CD8-positive, alpha-beta memory T cell (primary cell): Measurements from ENCODE around the gene STAT5A. TPM values are rescaled to one million over a fixed set of nuclear protein-coding genes. Genes with fewer than 3 reads are reported as not detected.
A peak's percentile ranks its signal among the peaks of the same experiment; 100 is the strongest.
"Not testable (repeated sequence)": the region's sequence is repeated elsewhere in the genome, so short reads cannot be mapped to it uniquely, and the experiment has no call there.

Experiments
- CTCF ChIA-PET: fragments of 350-600 bp; sonication (Branson Sonifier 250); formaldehyde crosslinking; loops from one replicate; lab custom pipeline; 2021; ENCODE audit warnings: antibody characterized with exemption; lab: Charles Lee
- POLR2A ChIA-PET: fragments of 350-600 bp; sonication (Branson Sonifier 250); formaldehyde crosslinking; loops from one replicate; lab custom pipeline; 2021; ENCODE audit warnings: antibody characterized with exemption; lab: Charles Lee
- DNase-seq, 5 donors: peaks; one replicate each; pipeline versions ENCODE4 v3.0.0 to v3.0.0-alpha.2; 2020 to 2022; ENCODE audit warnings: mixed read lengths in 1 of 5
- H3K27ac ChIP-seq: one replicate; pipeline ENCODE4 v1.7.0; 2013; ENCODE audit warnings: low read depth, mild to moderate bottlenecking, low read length, moderate library complexity
- H3K27me3 ChIP-seq: 2 replicates; pipeline ENCODE4 v1.7.0; 2013; ENCODE audit warnings: low read length, mild to moderate bottlenecking; ENCODE audit not compliant: insufficient read depth, poor library complexity, severe bottlenecking
- H3K36me3 ChIP-seq: 2 replicates; pipeline ENCODE4 v1.7.0; 2013; ENCODE audit warnings: mild to moderate bottlenecking, low read length, moderate library complexity; ENCODE audit not compliant: insufficient read depth
- H3K4me1 ChIP-seq: 2 replicates; pipeline ENCODE4 v1.7.0; 2013; ENCODE audit warnings: mild to moderate bottlenecking, low read length, moderate library complexity; ENCODE audit not compliant: insufficient read depth
- H3K4me3 ChIP-seq: 2 replicates; pipeline ENCODE4 v1.7.0; 2013; ENCODE audit warnings: mild to moderate bottlenecking, low read length
- H3K9me3 ChIP-seq: 2 replicates; pipeline ENCODE4 v1.7.0; 2013; ENCODE audit warnings: mild to moderate bottlenecking, low read length
- H3K27ac Mint-ChIP-seq, 8 donors: one replicate each; pipeline ENCODE4 v1.8.0; 2020 to 2021; ENCODE audit warnings: mixed read lengths in 8 of 8, mild to moderate bottlenecking in 6 of 8, inconsistent platforms in 3 of 8, moderate library complexity in 3 of 8
- H3K27me3 Mint-ChIP-seq, 2 donors: one replicate each; pipeline ENCODE4 v1.8.0; 2020 to 2021; ENCODE audit warnings: mixed read lengths in 2 of 2, mild to moderate bottlenecking in 1 of 2, moderate library complexity in 1 of 2
- H3K36me3 Mint-ChIP-seq, 3 donors: one replicate each; pipeline ENCODE4 v1.8.0; 2020 to 2021; ENCODE audit warnings: mixed read lengths in 3 of 3, inconsistent platforms in 1 of 3, mild to moderate bottlenecking in 1 of 3
- H3K4me1 Mint-ChIP-seq, 3 donors: one replicate each; pipeline ENCODE4 v1.8.0; 2020 to 2021; ENCODE audit warnings: mixed read lengths in 3 of 3, inconsistent platforms in 1 of 3, mild to moderate bottlenecking in 1 of 3
- H3K4me3 Mint-ChIP-seq, 7 donors: one replicate each; pipeline ENCODE4 v1.8.0; 2020 to 2021; ENCODE audit warnings: mixed read lengths in 7 of 7, mild to moderate bottlenecking in 6 of 7, moderate library complexity in 4 of 7, inconsistent platforms in 2 of 7
- H3K9me3 Mint-ChIP-seq, 5 donors: one replicate each; pipeline ENCODE4 v1.8.0; 2020 to 2022; ENCODE audit warnings: mixed read lengths in 5 of 5, mild to moderate bottlenecking in 3 of 5, moderate library complexity in 2 of 5, inconsistent platforms in 1 of 5
- polyA plus RNA-seq: library from polyadenylated mRNA; unstranded; fragments of 300-500 nt; fragmentation: Illumina TruSeq; gene quantifications from one replicate; pipeline ENCODE4 v1.2.3, GENCODE V29; 2021
- total RNA-seq, 2 experiments: library from RNA; stranded (reverse); gene quantifications; one replicate each; pipeline ENCODE4 v1.2.3, GENCODE V29; 2021

Gene STAT5A
- total and polyA plus RNA-seq, 3 experiments from 2014 or later, result 90.3 to 263 (median 259) TPM

DNA sequence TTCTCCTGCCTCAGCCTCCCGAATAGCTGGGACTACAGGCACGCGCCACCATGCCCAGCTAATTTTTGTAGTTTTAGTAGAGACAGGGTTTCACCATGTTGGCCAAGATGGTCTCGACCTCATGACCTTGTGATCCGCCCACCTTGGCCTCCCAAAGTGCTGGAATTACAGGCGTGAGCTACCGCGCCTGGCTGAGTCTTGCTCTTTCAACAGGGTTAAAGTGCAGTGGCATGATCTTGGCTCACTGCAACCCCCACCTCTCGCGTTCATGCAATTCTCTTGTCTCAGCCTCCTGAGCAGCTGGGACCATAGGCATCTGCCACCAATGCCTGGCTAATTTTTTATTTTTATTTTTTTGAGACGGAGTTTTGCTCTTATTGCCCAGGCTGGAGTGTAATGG, 43.1 kb upstream of the STAT5A start:
- H3K36me3 ChIP-seq, H3K4me3 Mint-ChIP-seq, DNase-seq, H3K27ac Mint-ChIP-seq, H3K27me3 Mint-ChIP-seq, H3K27ac ChIP-seq, POLR2A ChIA-PET, H3K27me3 ChIP-seq, H3K4me3 ChIP-seq, H3K36me3 Mint-ChIP-seq, H3K9me3 Mint-ChIP-seq, H3K9me3 ChIP-seq: not testable (repeated sequence)
- H3K4me1 ChIP-seq, result peaks cover 38% of the 10 kb centered on the region
- H3K4me1 Mint-ChIP-seq, result peaks cover 63 to 79% (median 76%) of the 10 kb centered on the region in 3 donors
- CTCF ChIA-PET, result interaction anchor here (1.6 kb wide), 1 partner anchor 23 kb away, joined by 5 read pairs; no protein-coding TSS in a partner anchor

DNA sequence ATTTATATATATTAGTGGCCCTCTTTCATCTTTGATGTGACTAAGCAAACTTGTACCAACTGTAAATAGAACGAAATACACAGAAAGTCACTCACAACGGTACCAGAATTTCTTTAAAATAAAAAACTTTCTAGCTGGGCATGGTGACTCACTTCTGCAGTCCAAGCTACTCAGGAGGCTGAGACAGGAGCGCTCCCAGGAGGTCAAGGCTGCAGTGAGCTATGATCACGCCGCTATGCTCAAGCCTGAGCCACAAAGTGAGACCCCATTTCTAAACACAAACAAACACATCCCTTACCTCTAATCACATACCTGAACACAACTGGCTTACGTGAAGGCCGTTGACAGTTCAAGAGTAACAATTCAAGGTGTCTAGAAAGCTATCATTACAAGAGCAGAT, 41.8 kb upstream of the STAT5A start:
- Histone ChIP-seq H3K4me3 (no peak overlapping the region), H3K27me3 (no peaks in the 10 kb centered on the region), H3K27ac (no peak overlapping the region), H3K9me3 (no peaks in the 10 kb centered on the region), H3K36me3 (no peaks in the 10 kb centered on the region), H3K4me1 (peaks cover 50% of the 10 kb centered on the region)
- ChIA-PET POLR2A (interaction anchor here (0.7 to 1.3 kb wide), 3 partner anchors 31 to 229 kb away, joined by 3 read pairs; partner anchors contain the start of genes DNAJC7 and STAT5A), CTCF (interaction anchor here (0.7 to 3.1 kb wide), 5 partner anchors 24 to 76 kb away, joined by 3 to 19 read pairs (median 4); partner anchors contain the start of gene STAT5A)
- peak in 1 of 5 donors; percentile 20 for DNase-seq
- Mint-ChIP-seq H3K4me1 (peaks cover 66 to 81% (median 80%) of the 10 kb centered on the region in 3 donors), H3K27ac (peak overlapping the region; percentile 94 to 100 (median 98)), H3K9me3 (no peaks in the 10 kb centered on the region), H3K36me3 (peaks cover 0 to 5% (median 3%) of the 10 kb centered on the region in 3 donors), H3K27me3 (peaks cover 0 to 3% of the 10 kb centered on the region in 2 donors), H3K4me3 (peak overlapping the region; percentile 53 to 87 (median 76))

DNA sequence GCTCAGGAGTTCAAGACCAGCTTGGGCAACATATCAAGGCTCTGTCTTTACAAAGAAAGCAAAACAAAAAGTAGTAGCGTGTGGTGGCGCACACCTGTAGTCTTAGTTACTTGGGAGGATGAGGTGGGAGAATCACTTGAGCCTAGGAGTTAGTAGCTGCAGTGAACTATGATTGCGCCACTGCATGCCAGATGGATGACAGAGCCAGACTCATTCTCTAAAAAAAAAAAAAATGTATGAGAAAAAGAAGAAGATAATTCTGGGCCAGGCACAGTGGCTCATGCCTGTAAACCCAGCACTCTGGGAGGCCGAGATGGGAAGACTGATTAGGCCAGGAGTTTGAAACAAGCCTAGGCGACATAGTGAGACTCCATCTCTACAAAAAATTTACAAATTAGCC, 40.6 kb upstream of the STAT5A start:
- Mint-ChIP-seq H3K4me3 (peak overlapping the region in 5 of 7 donors; percentile 36 to 79 (median 45)), H3K4me1 (peaks cover 66 to 80% (median 79%) of the 10 kb centered on the region in 3 donors), H3K27me3 (no peaks in the 10 kb centered on the region), H3K9me3 (no peaks in the 10 kb centered on the region), H3K27ac (peak overlapping the region; percentile 94 to 100 (median 98)), H3K36me3 (peaks cover 0 to 5% (median 3%) of the 10 kb centered on the region in 3 donors)
- no peaks in the 10 kb centered on the region for H3K36me3 ChIP-seq
- CTCF ChIA-PET, result interaction anchor here (0.6 to 3.7 kb wide), 9 partner anchors 11 to 159 kb away, joined by 3 to 34 read pairs (median 7); partner anchors contain the start of gene STAT5A
- H3K4me3 ChIP-seq, result no peak overlapping the region
- H3K27me3 ChIP-seq, result no peaks in the 10 kb centered on the region
- POLR2A ChIA-PET, result interaction anchor here (0.6 to 4.9 kb wide), 9 partner anchors 15 to 231 kb away, joined by 3 to 55 read pairs (median 3); partner anchors contain the start of genes DNAJC7, RAB5C and STAT5A
- no peak for DNase-seq
- H3K9me3 ChIP-seq, result no peaks in the 10 kb centered on the region
- peak overlapping the region; percentile 5 for H3K27ac ChIP-seq
- H3K4me1 ChIP-seq, result peaks cover 58% of the 10 kb centered on the region

DNA sequence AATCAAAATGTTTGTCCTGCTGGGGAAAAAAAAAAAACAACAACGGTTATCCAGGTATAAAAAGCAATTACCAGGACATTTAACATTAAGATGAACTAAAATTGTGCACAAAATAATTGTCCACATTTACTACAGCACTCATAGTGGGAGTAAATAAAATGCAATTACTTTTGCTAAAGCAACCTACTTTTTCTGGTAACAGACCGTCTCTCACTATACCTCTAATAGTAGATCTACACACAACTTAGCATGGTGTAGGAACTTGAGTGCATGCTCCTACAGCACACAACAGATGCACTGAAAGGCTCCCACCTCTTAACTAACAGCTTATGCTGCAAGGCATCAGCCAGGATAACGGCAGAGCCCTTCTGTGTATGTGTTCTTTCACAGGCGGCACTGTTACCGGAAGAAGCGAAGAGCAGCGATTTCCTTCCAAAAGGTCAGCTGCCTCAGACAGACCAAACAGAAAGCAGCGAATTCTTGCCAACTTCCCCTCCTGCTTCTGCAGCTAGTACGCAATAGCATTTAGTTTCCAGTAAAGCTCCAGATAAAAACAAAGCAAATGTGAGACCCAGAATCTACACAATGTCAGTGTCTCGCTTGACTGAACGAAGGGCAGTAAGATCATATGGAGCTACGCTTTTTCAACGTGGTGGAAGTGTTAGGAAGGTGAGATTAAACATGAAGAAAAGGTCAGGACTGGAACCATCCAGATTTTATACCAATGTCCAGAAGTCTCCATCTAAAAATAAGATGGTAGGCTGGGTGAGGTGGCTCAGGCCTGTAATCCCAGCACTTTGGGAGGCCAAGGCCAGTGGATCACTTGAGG, 39.7 kb upstream of the STAT5A start:
- Histone ChIP-seq H3K4me3 (peak overlapping the region; percentile 59), H3K27me3 (no peaks in the 10 kb centered on the region), H3K4me1 (peaks cover 66% of the 10 kb centered on the region), H3K36me3 (no peaks in the 10 kb centered on the region), H3K9me3 (no peaks in the 10 kb centered on the region), H3K27ac (peak overlapping the region; percentile 76)
- H3K27ac Mint-ChIP-seq, result peak overlapping the region; percentile 95 to 100 (median 98)
- peaks cover 70 to 84% (median 82%) of the 10 kb centered on the region in 3 donors for H3K4me1 Mint-ChIP-seq
- H3K27me3 Mint-ChIP-seq, result no peaks in the 10 kb centered on the region
- peak; percentile 68 to 89 (median 85) for DNase-seq
- H3K4me3 Mint-ChIP-seq, result peak overlapping the region; percentile 79 to 89 (median 85)
- peaks cover 0 to 5% (median 3%) of the 10 kb centered on the region in 3 donors for H3K36me3 Mint-ChIP-seq
- no peaks in the 10 kb centered on the region for H3K9me3 Mint-ChIP-seq
- CTCF ChIA-PET, result interaction anchor here (0.7 to 3.7 kb wide), 11 partner anchors 10 to 279 kb away, joined by 3 to 34 read pairs (median 4); partner anchors contain the start of gene STAT5A
- POLR2A ChIA-PET, result interaction anchor here (0.6 to 4.9 kb wide), 12 partner anchors 15 to 525 kb away, joined by 3 to 55 read pairs (median 5); partner anchors contain the start of genes GHDC, RAB5C, STAT3 and STAT5A

DNA sequence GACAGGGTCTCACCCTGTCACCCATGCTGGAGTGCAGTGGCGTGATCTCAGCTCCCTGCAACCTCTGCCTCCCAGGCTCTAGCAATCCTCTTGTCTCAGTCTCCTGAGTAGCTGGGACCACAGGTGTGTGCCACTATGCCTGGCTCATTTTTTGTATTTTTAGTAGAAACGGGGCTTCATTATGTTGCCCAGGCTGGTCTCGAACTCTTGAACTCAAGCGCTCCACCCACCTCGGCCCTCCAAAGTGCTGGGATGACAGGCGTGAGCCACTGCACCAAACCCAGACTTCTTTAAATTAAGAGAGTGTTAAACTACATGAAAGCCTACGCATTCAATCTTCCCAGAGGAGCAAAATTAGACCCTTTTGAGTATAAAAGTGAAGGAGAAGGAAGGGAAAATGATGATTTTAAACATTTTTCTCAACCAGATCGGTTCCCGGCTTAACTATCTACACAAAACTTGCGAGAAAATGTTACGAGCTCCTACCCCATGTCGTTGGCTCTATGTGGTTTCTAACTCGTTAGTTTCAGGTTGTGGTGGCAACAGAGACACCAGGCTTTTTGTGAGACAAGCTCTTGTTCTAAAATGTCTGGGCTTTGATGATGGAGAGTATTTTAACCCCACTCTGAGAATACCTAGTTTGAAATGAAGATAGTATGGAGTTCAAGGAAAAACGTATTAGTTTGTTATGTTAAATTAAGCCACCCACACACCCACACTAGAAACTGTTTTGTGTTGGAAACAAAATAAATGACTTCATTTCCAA, 38.4 kb upstream of the STAT5A start:
- Mint-ChIP-seq H3K9me3 (no peaks in the 10 kb centered on the region), H3K27ac (peak overlapping the region; percentile 95 to 100 (median 98)), H3K27me3 (no peaks in the 10 kb centered on the region), H3K4me1 (peaks cover 68 to 85% (median 83%) of the 10 kb centered on the region in 3 donors), H3K4me3 (peak overlapping the region; percentile 61 to 89 (median 84)), H3K36me3 (peaks cover 0 to 5% (median 2%) of the 10 kb centered on the region in 3 donors)
- H3K9me3 ChIP-seq, result no peaks in the 10 kb centered on the region
- no peaks in the 10 kb centered on the region for H3K27me3 ChIP-seq
- peak overlapping the region; percentile 44 for H3K4me3 ChIP-seq
- peak in 3 of 5 donors; percentile 66 to 72 (median 71) for DNase-seq
- H3K36me3 ChIP-seq, result no peaks in the 10 kb centered on the region
- POLR2A ChIA-PET, result interaction anchor here (0.6 to 4.9 kb wide), 11 partner anchors 19 to 283 kb away, joined by 3 to 55 read pairs (median 6); partner anchors contain the start of genes CNP, GHDC, STAT3 and STAT5A
- CTCF ChIA-PET, result interaction anchor here (1.0 to 3.7 kb wide), 6 partner anchors 19 to 278 kb away, joined by 3 to 34 read pairs (median 4); no protein-coding TSS in a partner anchor
- peaks cover 71% of the 10 kb centered on the region for H3K4me1 ChIP-seq
- peak overlapping the region; percentile 76 for H3K27ac ChIP-seq

DNA sequence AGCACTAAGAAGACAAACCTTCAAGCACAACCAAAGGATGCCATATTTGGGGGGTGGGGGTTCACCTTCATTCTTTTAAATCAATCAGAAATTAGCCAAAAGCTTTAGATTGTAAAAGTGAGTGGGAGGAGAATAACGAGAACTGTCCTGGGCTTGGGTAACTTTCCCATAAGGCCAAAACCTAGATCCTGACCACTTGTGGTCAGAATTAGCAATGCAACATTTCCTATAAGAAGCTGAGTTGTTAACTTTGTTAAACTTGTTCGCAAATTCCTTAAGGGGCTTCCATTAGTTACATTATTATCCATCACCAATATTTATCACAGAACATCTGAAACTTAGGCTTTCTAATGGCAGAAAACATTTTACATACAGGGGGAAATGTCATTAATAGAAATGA, 37.2 kb upstream of the STAT5A start:
- Mint-ChIP-seq H3K27me3 (no peaks in the 10 kb centered on the region), H3K4me3 (peak overlapping the region in 4 of 7 donors; percentile 3 to 89 (median 12)), H3K9me3 (no peaks in the 10 kb centered on the region), H3K4me1 (peaks cover 70 to 90% (median 86%) of the 10 kb centered on the region in 3 donors), H3K27ac (peak overlapping the region; percentile 80 to 100 (median 98)), H3K36me3 (peaks cover 0 to 8% (median 3%) of the 10 kb centered on the region in 3 donors)
- no peak overlapping the region for H3K27ac ChIP-seq
- no peaks in the 10 kb centered on the region for H3K36me3 ChIP-seq
- H3K4me3 ChIP-seq, result no peak overlapping the region
- ChIA-PET CTCF (interaction anchor here (1.2 kb wide), 2 partner anchors 9 to 29 kb away, joined by 3 read pairs; no protein-coding TSS in a partner anchor), POLR2A (interaction anchor here (3.7 to 4.9 kb wide), 2 partner anchors 22 to 37 kb away, joined by 47 to 55 read pairs; partner anchors contain the start of genes STAT5A and STAT5B)
- no peaks in the 10 kb centered on the region for H3K27me3 ChIP-seq
- no peak for DNase-seq
- H3K4me1 ChIP-seq, result peaks cover 77% of the 10 kb centered on the region
- H3K9me3 ChIP-seq, result no peaks in the 10 kb centered on the region
